Activated CD4-positive, alpha-beta T cell treated with anti-CD3 and anti-CD28 coated beads for 36 hours (primary cell): ENCODE measurements around the gene RNF115. TPM values are rescaled to one million over a fixed set of nuclear protein-coding genes. Genes with fewer than 3 reads are reported as not detected.
"Not testable (repeated sequence)": the region's sequence is repeated elsewhere in the genome, so short reads cannot be mapped to it uniquely, and the experiment has no call there.

Experiments used
- ATAC-seq: fragments of 200-7000 bp; cut with Tn5 transposase; one replicate; pipeline ENCODE4 v1.10.0; 2021; ENCODE audit warnings: mild to moderate bottlenecking, moderate library complexity
- CTCF ChIA-PET: fragments of 350-600 bp; sonication (Branson Sonifier 250); formaldehyde crosslinking; loops from one replicate; lab custom pipeline; 2021; ENCODE audit warnings: antibody characterized with exemption; lab: Charles Lee
- POLR2A ChIA-PET: fragments of 350-600 bp; sonication (Branson Sonifier 250); formaldehyde crosslinking; loops from one replicate; lab custom pipeline; 2021; ENCODE audit warnings: antibody characterized with exemption, inconsistent platforms; lab: Charles Lee
- DNase-seq: peaks from one replicate; pipeline ENCODE4 v3.0.0-alpha.2; 2020
- H3K27ac Mint-ChIP-seq: one replicate; pipeline ENCODE4 v1.8.0; 2021; ENCODE audit warnings: mixed read lengths
- H3K27me3 Mint-ChIP-seq: one replicate; pipeline ENCODE4 v1.8.0; 2021; ENCODE audit warnings: mixed read lengths
- H3K36me3 Mint-ChIP-seq: one replicate; pipeline ENCODE4 v1.8.0; 2021; ENCODE audit warnings: low read depth, mixed read lengths
- H3K4me1 Mint-ChIP-seq: one replicate; pipeline ENCODE4 v1.8.0; 2021; ENCODE audit warnings: mixed read lengths
- H3K4me3 Mint-ChIP-seq: one replicate; pipeline ENCODE4 v1.8.0; 2021; ENCODE audit warnings: mild to moderate bottlenecking, moderate library complexity, mixed read lengths
- H3K9me3 Mint-ChIP-seq: one replicate; pipeline ENCODE4 v1.8.0; 2021; ENCODE audit warnings: low read depth, mixed read lengths
- intact Hi-C, 2 experiments: fragments of 100-400 bp; cut with DNase I in 1 of 2; cut with micrococcal nuclease in 1 of 2; formaldehyde crosslinking; loops; one replicate each; pipeline versions ENCODE4 v1.14.2 to v1.15.1; 2022 to 2024; cut with DNase I, micrococcal nuclease
- total RNA-seq, 2 experiments: library from RNA; stranded (reverse); gene quantifications; one replicate each; pipeline ENCODE4 v1.2.3, GENCODE V29; 2021

The RNF115 gene
- total RNA-seq, 2 experiments from 2014 or later: 11.8 to 13.9 TPM

DNA sequence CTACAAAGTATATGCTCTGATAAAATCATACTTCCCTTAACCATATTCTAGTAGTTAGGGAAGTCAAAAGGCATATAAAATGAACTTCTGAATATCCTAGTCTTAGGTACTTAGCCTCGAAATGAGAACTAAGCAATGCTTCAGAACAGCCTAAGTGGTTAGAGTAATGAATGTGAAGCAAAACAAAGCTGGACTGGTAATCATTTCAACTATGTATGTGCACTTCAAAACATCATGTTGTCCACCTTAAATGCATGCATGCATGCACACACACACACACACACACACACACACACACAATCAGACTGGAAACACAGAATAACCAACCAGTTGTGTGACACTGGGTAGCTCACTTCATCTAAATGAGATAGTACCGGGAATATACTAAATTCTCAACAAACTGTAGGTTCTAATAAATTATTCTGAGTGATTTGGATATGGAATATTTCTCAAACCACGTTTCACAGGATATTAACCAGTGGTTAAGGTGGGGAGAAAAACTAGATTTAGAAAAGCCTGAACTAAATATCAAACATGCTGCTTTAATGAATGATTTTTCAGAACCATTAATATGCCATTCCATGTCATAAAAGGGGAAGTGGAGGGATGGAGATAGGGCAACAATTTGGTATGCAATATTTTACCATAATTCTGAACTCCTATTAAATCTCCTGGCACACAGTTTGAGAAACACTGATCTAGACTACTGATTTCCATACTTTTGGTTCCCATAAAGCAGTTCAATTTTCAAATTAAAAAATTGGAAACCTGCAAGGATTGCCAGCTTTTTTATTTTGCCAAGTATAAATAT is 19.5 kb downstream of the RNF115 start:
- DNase-seq: no peak
- intact Hi-C loops: no loop called here
- ATAC-seq: no peak
- POLR2A ChIA-PET: no interaction called here
- no peaks in the 10 kb centered on the region for H3K27me3 Mint-ChIP-seq
- peaks cover 15% of the 10 kb centered on the region for H3K36me3 Mint-ChIP-seq
- H3K9me3 Mint-ChIP-seq: no peaks in the 10 kb centered on the region
- peaks cover 37% of the 10 kb centered on the region for H3K4me1 Mint-ChIP-seq
- H3K27ac Mint-ChIP-seq: no peak overlapping the region
- H3K4me3 Mint-ChIP-seq: no peak overlapping the region
- CTCF ChIA-PET: interaction anchor here (2.1 kb wide), 1 partner anchor 41 kb away, joined by 9 read pairs; the partner anchor contains the start of gene NUDT17

DNA sequence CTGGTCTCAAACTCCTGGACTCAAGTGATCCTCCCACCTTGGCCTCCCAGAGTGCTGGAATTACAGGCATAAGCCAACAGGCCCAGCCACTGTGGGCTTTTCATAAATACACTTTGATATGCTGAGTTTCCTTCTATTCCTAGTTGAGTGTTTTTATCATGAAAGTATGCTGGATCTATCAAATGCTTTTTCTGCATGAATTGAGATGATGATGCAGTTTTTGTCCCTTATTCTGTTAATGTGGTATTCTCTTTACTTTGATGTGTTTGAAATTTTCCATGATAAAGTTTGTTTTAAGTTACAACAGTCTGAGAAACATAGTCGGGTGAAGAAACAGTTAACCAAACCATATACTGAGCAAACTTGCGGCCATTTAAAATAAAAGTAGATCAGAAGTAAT is 24.1 kb downstream of the RNF115 start:
- Mint-ChIP-seq H3K4me1 (peaks cover 27% of the 10 kb centered on the region), H3K27ac (no peak overlapping the region), H3K4me3 (no peak overlapping the region), H3K36me3 (peaks cover 42% of the 10 kb centered on the region), H3K27me3 (no peaks in the 10 kb centered on the region), H3K9me3 (peaks cover 18% of the 10 kb centered on the region)
- intact Hi-C loops: loop anchor here in 1 of 2 experiments (10.0 kb wide), 1 partner anchor 65 kb away; no protein-coding TSS in a partner anchor
- CTCF ChIA-PET: interaction anchor here (1.6 kb wide), 1 partner anchor 46 kb away, joined by 4 read pairs; the partner anchor contains the start of gene NUDT17
- ATAC-seq (no peak), DNase-seq (no peak)
- POLR2A ChIA-PET: no interaction called here

DNA sequence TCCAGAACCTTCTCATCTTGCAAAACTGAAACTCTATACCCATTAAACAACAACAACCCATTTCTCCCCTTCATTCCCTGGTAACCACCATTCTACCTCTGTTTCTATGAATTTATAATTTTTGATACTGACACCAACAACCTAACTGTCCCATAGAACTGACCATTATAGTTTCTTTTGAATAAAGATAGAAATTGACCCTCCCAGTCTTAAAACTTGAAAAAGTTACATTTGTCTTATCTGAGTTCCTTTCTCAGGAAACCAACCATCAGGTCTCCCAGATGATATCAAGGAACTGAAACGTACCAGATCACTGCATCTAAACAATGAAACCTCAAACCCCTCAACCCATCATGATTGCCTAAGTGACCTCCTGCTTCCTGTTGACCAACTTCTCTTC is 27.1 kb downstream of the RNF115 start:
- intact Hi-C loops: loop anchor here in 1 of 2 experiments (10.0 kb wide), 1 partner anchor 62 kb away; no protein-coding TSS in a partner anchor
- peaks cover 52% of the 10 kb centered on the region for H3K36me3 Mint-ChIP-seq
- H3K4me3 Mint-ChIP-seq: no peak overlapping the region
- ChIA-PET POLR2A (no interaction called here), CTCF (interaction anchor here (1.0 kb wide), 1 partner anchor 39 kb away, joined by 3 read pairs; no protein-coding TSS in a partner anchor)
- H3K27ac Mint-ChIP-seq: no peak overlapping the region
- ATAC-seq: no peak
- DNase-seq: no peak
- H3K9me3 Mint-ChIP-seq: peaks cover 18% of the 10 kb centered on the region
- H3K4me1 Mint-ChIP-seq: peaks cover 16% of the 10 kb centered on the region
- no peaks in the 10 kb centered on the region for H3K27me3 Mint-ChIP-seq

DNA sequence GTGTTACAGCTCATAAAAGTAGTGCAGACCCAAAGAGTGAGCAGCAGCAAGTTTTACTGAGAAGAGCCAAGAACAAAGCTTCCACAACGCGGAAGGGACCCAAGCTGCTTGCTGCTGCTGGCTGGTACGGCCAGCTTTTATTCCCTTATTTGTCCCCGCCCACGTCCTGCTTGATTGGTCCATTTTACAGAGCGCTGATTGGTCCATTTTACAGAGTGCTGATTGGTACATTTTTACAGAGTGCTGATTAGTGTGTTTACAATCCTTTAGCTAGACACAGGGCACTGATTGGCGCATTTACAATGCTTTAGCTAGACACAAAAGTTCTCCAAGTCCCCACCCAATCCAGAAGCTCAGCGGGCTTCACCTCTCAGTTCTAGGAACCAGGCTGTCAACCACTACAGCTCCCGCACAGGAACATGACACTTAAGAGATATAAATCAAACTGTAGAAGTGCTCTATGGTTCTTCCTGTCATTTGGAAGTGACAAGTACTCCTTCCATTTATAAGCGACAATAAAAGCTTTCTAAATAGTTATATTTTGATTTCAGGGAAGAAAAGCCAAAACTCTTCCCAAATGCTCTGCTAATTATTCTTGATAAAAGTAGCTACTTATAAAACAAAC is 28.5 kb downstream of the RNF115 start:
- Mint-ChIP-seq H3K27ac (no peak overlapping the region), H3K36me3 (peaks cover 47% of the 10 kb centered on the region), H3K4me3 (no peak overlapping the region), H3K4me1 (peaks cover 13% of the 10 kb centered on the region), H3K27me3 (no peaks in the 10 kb centered on the region), H3K9me3 (peaks cover 18% of the 10 kb centered on the region)
- ATAC-seq (no peak), DNase-seq (no peak)
- ChIA-PET POLR2A (interaction anchor here (0.7 kb wide), 1 partner anchor 17 kb away, joined by 13 read pairs; no protein-coding TSS in a partner anchor), CTCF (interaction anchor here (1.0 to 1.6 kb wide), 3 partner anchors 9 to 37 kb away, joined by 3 to 6 read pairs (median 3); no protein-coding TSS in a partner anchor)
- intact Hi-C loops: loop anchor here in 1 of 2 experiments (10.0 kb wide), 1 partner anchor 61 kb away; no protein-coding TSS in a partner anchor

DNA sequence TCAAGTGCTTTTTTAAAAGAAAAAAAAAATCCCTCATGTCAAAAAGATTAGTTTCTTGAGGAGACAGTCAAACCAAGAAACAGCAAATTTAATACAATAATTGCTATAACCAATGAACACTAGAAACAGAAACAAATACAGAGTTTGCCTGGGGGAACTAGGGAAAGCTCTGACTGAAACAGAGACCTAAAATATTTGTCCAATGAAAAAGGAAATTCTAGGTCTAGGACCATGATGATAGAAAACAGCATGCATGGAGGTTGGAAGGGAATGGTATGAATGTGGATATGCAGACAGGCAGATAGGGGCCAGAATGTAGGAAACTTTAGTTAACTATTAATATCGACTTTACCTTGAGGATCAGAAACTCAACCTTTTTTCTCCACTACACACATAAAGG is 31.4 kb downstream of the RNF115 start:
- intact Hi-C loops: loop anchor here in 1 of 2 experiments (10.0 kb wide), 1 partner anchor 58 kb away; no protein-coding TSS in a partner anchor
- Mint-ChIP-seq H3K4me3 (no peak overlapping the region), H3K9me3 (peaks cover 14% of the 10 kb centered on the region), H3K27ac (no peak overlapping the region), H3K4me1 (peaks cover 13% of the 10 kb centered on the region), H3K27me3 (no peaks in the 10 kb centered on the region), H3K36me3 (peaks cover 41% of the 10 kb centered on the region)
- no peak for DNase-seq
- no peak for ATAC-seq
- POLR2A ChIA-PET: no interaction called here
- CTCF ChIA-PET: interaction anchor here (0.8 kb wide), 1 partner anchor 10 kb away, joined by 3 read pairs; no protein-coding TSS in a partner anchor

DNA sequence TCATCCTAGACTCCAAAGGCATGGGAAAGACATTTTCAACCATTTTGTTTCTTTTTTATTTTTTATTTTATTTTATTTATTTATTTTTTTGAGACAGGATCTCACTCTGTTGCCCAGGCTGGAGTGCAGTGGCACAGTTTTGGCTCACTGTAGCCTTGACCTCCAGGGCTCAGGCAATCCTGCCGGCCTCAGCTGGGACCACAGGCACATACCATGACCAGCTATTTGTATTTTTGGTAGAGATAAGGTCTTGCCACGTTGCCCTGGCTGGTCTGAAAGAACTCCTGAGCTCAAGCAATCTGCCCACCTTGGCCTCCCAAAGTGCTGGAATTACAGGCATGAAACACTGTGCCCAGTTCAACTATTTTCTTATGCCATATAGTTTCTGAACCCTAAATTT is 32.0 kb downstream of the RNF115 start:
- H3K4me3 Mint-ChIP-seq, H3K9me3 Mint-ChIP-seq, ATAC-seq, H3K27me3 Mint-ChIP-seq, DNase-seq, CTCF ChIA-PET, H3K27ac Mint-ChIP-seq, POLR2A ChIA-PET: not testable (repeated sequence)
- Mint-ChIP-seq H3K36me3 (peaks cover 37% of the 10 kb centered on the region), H3K4me1 (peaks cover 14% of the 10 kb centered on the region)
- intact Hi-C loops: loop anchor here in 1 of 2 experiments (10.0 kb wide), 1 partner anchor 57 kb away; no protein-coding TSS in a partner anchor

DNA sequence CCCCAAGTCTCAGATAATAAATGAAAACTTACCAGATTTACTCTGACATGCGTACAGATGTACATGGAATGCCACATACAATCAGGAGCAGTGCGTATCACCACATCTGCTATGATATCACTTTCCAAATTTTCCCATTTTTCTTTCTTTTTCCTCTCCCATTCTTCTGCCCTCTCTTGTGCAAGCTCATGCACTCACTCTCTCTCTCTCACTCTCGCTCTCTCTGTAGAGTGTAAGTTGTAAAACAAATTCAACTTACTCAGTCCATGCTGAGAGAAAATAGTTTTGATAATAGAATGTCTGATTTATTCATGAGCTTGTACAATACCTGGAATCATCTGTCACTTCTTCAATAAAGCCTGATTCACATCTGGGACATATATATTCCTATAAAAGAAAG is 35.3 kb downstream of the RNF115 start:
- Mint-ChIP-seq H3K4me3 (no peak overlapping the region), H3K27ac (no peak overlapping the region), H3K4me1 (peaks cover 34% of the 10 kb centered on the region), H3K9me3 (no peaks in the 10 kb centered on the region), H3K36me3 (peaks cover 25% of the 10 kb centered on the region), H3K27me3 (no peaks in the 10 kb centered on the region)
- intact Hi-C loops: loop anchor here in 1 of 2 experiments (5.0 to 10.0 kb wide), 2 partner anchors 39 to 54 kb away; no protein-coding TSS in a partner anchor
- ChIA-PET POLR2A (no interaction called here), CTCF (interaction anchor here (1.0 kb wide), 1 partner anchor 14 kb away, joined by 4 read pairs; no protein-coding TSS in a partner anchor)
- no peak for ATAC-seq
- DNase-seq: no peak

DNA sequence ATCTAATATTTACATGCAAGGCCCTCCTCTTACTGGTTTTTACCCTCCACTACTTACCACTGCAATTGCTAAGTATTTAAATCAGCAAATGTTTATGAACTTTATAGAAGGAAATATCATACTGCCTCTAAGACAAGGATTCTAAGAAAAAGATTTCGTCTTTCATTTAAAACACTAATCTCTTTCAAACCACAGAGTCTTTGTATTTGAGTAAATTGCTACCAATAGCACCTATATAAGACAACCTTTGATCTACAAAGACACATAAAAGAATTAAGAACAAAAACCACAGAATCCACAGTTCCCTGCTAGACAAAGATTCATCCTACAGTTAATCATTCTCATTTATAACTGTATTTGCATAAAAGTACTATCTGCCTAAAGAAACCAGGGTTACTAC is 37.6 kb downstream of the RNF115 start:
- H3K27ac Mint-ChIP-seq: no peak overlapping the region
- H3K36me3 Mint-ChIP-seq: peaks cover 16% of the 10 kb centered on the region
- DNase-seq: no peak
- intact Hi-C loops: loop anchor here (2.0 to 10.0 kb wide), 3 partner anchors 13 to 51 kb away; no protein-coding TSS in a partner anchor
- POLR2A ChIA-PET: no interaction called here
- CTCF ChIA-PET: interaction anchor here (0.8 to 1.4 kb wide), 5 partner anchors 9 to 122 kb away, joined by 3 to 5 read pairs (median 3); no protein-coding TSS in a partner anchor
- no peaks in the 10 kb centered on the region for H3K27me3 Mint-ChIP-seq
- no peaks in the 10 kb centered on the region for H3K9me3 Mint-ChIP-seq
- H3K4me1 Mint-ChIP-seq: peaks cover 35% of the 10 kb centered on the region
- no peak overlapping the region for H3K4me3 Mint-ChIP-seq
- ATAC-seq: peak; percentile 70

DNA sequence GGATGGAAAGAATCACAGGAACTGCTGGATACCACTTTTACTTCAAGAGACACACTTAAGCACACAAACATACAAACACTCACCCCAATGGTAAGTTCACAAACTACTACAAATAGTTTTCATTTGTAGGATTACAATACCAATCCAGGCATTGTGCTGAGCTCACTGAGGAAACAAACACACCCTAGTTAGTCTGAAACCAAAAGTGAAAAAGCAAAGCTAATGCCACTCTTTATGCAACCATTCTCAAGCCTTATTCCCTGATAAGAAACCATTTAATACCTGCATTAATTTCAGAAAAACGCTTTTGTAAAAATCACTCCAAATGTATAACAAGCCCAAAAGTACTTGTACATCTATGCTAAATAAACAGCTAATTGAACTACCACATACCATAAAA is 38.3 kb downstream of the RNF115 start:
- intact Hi-C loops: loop anchor here in 1 of 2 experiments (5.0 to 10.0 kb wide), 2 partner anchors 42 to 51 kb away; no protein-coding TSS in a partner anchor
- no peak for DNase-seq
- H3K36me3 Mint-ChIP-seq: peaks cover 21% of the 10 kb centered on the region
- H3K4me1 Mint-ChIP-seq: peaks cover 35% of the 10 kb centered on the region
- H3K27ac Mint-ChIP-seq: no peak overlapping the region
- H3K9me3 Mint-ChIP-seq: no peaks in the 10 kb centered on the region
- H3K27me3 Mint-ChIP-seq: no peaks in the 10 kb centered on the region
- ChIA-PET POLR2A (no interaction called here), CTCF (interaction anchor here (0.5 to 1.4 kb wide), 8 partner anchors 10 to 123 kb away, joined by 3 to 5 read pairs (median 4); partner anchors contain the start of gene NUDT17)
- ATAC-seq: no peak
- H3K4me3 Mint-ChIP-seq: no peak overlapping the region

DNA sequence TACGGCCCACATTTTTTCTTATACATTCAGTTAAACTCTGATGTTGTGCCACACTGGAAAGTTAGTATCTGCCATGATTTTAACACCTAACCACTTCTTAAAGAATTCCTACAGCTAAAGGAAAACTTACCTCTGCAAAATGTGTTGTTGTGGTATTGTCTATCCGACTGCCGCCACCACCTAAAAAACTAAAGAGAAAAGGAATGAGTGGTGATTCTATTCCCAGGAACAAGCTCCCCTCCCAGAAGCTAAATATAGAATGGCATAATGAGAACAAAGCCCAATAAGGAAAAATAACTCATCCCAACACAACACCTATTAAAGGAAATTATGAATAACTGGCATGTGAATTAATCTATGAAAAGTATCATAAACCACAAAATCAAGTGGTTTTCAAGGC is 39.5 kb downstream of the RNF115 start:
- DNase-seq: no peak
- ATAC-seq: no peak
- no peaks in the 10 kb centered on the region for H3K9me3 Mint-ChIP-seq
- H3K27ac Mint-ChIP-seq: no peak overlapping the region
- ChIA-PET CTCF (no interaction called here), POLR2A (no interaction called here)
- no peak overlapping the region for H3K4me3 Mint-ChIP-seq
- H3K27me3 Mint-ChIP-seq: no peaks in the 10 kb centered on the region
- H3K4me1 Mint-ChIP-seq: peaks cover 35% of the 10 kb centered on the region
- peaks cover 21% of the 10 kb centered on the region for H3K36me3 Mint-ChIP-seq
- intact Hi-C loops: loop anchor here in 1 of 2 experiments (10.0 kb wide), 1 partner anchor 50 kb away; no protein-coding TSS in a partner anchor
